ENCODE results near the gene SLC15A5.

GRCh38 chr12:16271062-16271461, 6.4 kb downstream of the SLC15A5 start:
- TF ChIP-seq EZH2 (IDR thresholded peaks at IDR 0.05) = no peak
- no peak for TF ChIP-seq CTCF (IDR thresholded peaks at IDR 0.05)

All from neural progenitor cell (in vitro differentiated cells).